ENCODE measurements around the gene SMG6.
"Not testable (repeated sequence)": the region's sequence is repeated elsewhere in the genome, so short reads cannot be mapped to it uniquely, and the experiment has no call there.

Gene SMG6

DNA sequence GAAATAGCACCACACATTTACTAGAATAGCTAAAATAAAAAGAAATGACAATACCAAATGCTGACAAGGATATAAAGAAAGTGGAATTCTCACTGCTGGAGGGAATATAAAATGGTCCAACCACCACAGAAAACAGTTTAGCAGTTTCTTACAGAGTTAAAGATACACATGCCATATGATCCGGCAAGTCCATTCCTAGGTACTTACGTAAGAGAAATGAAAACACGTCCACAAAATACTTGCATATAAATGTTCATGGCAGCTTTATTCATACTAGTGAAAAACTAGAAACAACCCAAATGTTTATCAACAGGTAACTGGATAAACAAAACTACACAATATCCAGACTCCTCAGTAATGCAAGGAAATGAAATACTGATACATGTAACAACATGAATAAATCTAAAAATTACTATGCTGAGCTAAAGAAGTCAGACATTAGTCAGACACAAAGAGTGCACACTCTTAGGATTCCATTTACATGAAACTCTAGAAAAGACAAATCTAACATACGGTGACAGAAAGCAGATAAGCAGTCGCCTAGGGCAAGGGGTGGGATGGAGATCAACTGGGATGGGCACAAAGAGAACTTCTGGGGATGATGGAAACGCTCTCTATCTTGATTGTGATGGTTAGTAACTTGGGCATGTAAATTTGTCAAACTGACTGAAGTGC lies 76.4 kb downstream of the SMG6 start:
- DNase-seq, result no peak

DNA sequence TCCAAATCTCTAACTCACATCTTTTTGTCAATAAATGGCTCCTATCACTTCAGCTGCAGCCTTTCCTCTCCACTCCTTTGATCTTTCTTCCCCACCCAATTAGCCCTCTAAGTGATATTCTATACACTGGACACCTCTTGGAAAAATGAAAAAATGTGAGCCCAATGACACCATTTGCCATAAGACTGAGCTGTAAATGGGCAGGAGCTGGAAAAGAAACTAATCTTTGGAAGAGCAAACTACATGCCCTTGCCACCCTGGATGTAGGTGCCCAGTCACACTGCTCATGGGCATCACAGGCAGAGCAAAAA lies 80.0 kb downstream of the SMG6 start:
- no peak for DNase-seq

- no peak for DNase-seq
Observed at GRCh38 chr17:2222901-2223616, 80.5 kb downstream of the SMG6 start.

DNA sequence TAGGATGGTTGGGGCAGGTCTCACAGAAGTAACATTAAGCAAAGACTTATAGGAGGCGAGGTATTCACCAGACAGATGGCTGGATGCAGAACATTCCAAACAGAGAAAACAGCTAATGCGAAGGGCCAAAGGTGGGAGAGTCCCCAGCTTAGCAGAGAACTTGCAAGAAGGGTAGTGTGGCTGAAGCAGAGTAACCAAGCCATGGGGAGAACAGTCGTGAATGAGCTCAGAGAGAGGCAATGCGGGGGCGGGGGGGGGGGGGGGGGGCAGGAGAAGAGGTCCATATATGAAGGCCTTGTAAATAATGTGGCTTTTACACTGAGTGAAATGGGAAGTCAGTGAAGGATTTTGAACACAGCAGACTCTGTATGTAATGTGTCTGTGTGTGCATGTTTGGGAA lies 81.3 kb downstream of the SMG6 start:
- DNase-seq, result no peak

DNA sequence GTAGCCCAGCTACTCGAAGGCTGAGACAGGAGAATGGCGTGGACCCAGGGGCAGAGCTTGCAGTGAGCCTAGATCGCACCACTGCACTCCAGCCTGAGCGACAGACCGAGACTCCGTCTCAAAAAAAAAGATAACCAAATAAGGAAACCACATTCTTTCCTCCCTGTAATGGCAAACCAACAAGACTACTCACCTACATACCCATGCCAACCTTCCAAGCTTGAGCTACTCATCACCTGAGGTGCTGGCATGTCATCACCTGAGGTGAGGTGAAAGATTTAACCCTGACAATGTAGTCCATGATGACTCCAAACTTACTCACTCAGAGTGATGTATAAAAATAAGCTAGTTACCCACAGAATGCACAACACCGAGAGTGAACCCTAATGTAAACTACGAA lies 85.2 kb downstream of the SMG6 start:
- no peak for DNase-seq

- peak; percentile 55 for DNase-seq
Observed at GRCh38 chr17:2215616-2216364, 87.8 kb downstream of the SMG6 start.

GRCh38 chr17:2214929-2215615 lies 88.5 kb downstream of the SMG6 start:
- no peak for DNase-seq

DNA sequence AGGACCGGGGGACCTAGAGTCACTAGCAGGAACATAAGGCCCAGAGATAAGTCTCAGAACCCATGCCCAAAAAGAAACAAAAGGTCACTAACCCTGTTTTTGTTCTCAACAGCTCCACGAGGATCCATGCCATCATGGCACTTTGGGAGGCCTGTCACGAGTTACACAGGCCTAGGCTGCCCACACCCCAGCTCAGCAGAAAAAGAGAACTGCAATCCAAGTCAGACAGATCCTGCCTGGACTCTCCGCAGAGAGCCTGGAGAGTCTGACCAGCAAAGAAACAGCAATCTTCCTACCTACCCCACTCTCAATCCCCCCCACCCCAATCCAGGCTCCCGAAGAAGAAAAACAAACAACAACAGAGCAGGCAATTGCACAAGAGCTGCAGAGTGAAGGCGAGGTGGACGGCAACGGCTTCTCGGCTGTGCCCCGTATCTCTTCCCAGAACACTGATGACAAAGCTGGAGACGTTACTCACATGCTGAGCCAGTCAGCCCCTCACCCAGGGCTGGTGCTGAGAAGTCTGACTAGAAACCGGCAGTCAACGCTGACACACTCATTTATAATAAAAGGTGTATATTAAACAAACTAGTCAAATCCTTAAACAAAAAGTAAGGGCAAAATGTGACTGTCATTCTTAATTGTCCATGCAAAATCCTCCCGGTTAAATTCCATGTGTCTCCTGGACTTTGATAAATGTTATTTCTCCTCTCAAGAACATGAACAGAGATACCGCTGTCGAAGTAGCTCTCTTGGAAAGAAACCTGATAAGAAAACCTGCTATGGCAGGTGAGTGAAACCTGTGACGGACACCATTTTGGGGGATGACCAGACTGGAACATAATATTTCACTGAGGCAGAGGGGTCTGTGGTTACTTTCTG lies 89.3 kb downstream of the SMG6 start:
- DNase-seq, result no peak

DNA sequence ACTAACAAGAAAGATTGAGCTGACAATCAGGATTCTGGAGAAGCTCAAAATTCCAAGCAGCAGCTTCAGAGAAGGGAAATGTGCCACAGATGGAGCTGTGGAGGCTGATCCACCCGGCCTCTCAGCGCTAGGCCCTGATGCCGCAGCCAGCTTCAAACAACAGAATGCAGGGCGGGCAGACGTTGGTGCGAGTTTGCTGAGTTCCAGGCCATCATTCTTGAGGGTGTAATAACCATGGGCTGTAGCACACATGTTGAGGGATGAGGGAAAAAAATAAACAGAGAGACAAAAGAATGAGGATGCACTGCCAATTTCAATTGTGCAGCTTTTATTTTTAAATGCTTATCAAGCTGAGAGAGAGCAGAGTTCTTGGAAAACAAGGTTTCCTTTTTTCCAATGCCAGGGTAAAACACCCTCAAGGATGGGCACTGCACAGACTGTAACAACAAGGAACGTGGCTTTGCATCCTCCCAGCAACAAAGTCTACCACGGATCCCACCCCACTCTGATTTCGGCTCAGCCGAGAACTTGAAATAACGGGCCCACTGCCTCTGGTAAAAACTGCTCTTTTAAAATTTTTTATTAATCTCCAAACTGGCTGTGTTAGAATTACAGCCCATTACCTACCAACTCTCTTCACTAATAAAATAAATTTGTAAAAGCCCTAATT lies 90.2 kb downstream of the SMG6 start:
- DNase-seq, result no peak

DNA sequence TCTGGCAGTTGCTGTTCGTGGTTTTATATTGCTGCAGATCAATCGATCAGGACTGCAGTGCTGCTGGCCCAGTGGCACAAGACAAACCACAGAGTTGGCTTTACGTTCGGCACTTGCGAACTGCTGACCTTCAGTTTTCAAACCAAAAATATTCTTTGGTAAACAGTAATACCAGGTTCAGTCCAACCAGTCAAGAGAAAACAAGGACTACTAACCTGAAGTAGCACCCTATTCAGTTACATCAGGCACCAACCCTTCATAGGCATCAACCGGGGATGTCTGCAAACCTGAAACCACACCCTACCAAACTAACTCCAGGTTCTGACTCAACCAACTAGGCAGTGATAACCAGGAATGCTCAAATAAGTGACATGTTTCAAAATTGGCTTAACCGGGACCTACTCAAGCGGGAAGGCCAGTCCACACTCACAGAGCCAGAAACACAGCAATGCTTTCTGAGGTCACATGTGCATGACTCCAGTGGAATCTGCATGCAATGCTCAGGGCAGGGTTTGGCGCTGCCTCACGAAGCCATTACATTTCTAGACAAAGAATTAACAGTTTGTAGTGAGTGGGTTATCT lies 91.1 kb downstream of the SMG6 start:
- DNase-seq, result no peak

DNA sequence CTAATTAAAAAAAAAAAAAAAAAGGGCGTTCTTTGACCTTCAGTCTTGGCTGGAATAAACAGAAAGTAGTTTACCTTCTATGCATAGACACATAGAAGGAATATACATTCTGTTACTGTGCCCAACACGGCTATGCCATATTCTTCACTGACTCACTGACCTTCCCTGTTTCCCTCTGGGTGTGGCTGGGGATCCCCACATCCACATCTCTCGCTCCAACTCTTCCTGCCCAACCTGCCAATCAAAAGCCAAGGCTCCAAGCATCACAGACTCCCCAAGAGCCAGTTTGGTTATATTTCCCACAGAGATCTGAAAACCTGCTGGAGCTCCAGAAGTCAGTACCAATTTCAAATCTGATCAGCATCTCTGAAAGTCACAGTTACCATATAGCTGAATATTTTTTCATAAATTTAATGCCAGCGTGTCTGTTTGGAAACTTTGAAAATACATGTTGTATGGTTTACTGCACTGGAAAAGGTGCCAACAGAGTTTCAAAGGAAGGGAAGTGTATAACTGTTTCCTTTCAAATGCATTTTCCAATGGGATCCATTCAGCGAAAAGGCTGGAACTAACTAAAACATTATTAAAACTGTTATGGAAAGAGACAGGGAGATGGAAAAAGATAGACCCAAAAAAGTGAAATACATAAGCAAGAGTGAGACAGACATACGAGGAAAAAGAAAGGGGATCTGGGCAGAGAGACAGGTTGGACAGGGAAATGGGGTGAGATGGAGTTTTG lies 91.8 kb downstream of the SMG6 start:
- DNase-seq, result no peak

DNA sequence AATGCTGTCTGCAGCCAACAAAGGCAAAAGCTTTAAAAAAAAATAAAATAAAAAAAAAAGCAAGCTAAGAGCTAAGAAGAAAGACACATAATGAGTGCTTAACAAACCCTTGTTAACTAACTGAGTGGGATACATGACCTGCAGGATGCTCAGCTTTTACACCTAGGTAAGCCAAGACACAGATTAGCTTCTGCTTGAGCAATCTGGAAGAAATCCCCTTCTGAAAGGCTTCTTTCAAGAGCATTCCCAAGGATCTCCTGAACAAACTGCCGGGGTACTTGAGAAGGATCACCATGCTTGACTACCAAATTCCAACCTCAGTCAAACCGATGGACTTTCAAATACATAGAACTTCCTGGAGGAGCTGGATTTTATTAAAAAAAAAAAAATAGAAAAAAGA lies 92.9 kb downstream of the SMG6 start:
- DNase-seq, result no peak

DNA sequence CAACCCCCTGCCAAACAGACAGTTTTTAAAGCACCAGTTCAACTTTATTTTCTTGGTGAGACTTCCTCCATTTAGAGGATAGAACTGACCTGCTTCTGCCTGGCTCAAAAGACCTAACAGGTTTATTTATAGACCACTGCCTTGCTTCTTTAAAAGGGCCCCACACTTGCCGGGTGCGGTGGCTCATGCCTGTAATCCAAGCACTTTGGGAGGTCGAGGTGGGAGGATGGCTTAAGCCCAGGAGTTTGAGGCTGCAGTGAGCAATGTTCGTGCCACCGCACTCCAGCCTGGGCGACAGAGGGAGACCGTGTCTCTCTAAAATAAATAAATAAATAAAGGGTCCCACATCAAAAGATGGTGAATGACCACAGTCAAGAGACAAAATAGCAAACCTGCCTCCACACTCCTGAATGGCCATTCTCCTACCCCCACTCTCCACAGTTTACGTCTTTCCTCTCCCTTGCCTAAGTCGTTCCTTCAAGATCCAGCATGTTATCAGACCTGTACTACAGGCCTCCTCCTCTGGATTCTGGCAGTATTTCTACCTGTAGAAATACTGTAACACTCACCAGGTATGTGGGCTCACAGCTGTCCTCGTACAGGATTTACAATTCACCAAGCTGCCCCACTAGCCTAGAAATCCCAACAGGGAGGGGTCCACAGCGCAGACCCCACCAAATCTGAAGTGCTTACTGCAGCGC lies 95.6 kb downstream of the SMG6 start:
- no peak for DNase-seq

- DNase-seq, result no peak
Observed at GRCh38 chr17:2204393-2204792, 99.2 kb downstream of the SMG6 start.

GRCh38 chr17:2203818-2204217 lies 99.8 kb downstream of the SMG6 start:
- no peak for DNase-seq

DNA sequence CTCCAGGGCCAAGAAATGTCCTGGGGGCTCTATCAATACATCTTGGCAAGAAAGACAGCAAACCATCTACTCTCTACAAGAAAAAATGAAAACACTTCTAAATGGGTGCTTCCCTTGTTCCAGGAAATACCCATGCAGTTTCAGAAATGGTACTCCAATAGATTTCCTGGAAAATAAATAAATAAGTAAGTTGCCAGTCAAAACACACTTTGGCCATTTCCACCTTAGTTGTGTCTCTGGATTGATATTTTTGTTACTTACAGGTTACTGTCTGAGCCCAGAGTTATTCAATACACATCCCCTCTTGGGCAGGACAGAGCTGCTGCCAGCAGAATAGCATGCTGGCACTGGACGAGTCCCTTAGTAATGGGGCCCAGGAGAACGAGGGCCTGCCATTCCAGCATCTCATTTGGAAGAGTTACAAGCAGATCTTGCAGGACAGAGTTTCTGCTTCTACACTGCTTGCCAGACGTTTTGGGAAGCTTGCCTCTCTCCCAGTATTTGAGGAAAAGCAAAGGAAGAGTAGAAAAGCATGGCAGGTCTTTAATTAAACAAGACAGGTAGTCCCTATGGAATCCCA lies 100.5 kb downstream of the SMG6 start:
- DNase-seq, result no peak

- no peak for DNase-seq
Observed at GRCh38 chr17:2202302-2202995, 101.1 kb downstream of the SMG6 start.

GRCh38 chr17:2199386-2199785 lies 104.2 kb downstream of the SMG6 start:
- DNase-seq, result not testable (repeated sequence)

DNA sequence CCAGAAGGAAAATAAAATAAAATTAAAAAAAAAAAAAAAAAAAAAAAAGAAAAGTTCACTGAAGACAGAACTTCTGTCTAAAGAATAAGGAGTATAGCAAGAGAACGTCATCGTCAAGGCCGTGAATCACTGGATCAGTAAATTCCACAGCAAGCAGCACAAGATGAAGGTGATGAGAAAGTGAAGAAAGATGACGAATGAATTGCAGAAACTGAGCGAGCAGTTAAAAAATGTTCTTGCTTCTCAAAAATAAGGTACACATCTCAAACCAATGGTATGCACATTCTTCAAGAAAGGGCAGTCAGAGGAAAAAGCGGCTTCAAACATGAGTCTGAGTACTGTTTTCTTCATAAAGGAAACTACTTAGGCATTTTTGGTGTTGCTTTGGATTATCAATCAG lies 104.7 kb downstream of the SMG6 start:
- no peak for DNase-seq
